Tibial nerve (tissue), 4 donors: Measurements from ENCODE around the gene ZNF616. TPM values are rescaled to one million over a fixed set of nuclear protein-coding genes. Genes with fewer than 3 reads are reported as not detected.

Experiments used
- DNase-seq, 2 donors: peaks; one replicate each; pipeline ENCODE4 v3.0.0-alpha.2; 2019; ENCODE audit warnings: low spot score in 2 of 2
- H3K27ac ChIP-seq, 4 donors: fragments of 200-600 bp; sonication (generic) in 3 of 4; one replicate each; pipeline ENCODE4 v1.5.1; 2017 to 2019; ENCODE audit warnings: mild to moderate bottlenecking in 1 of 4
- H3K27me3 ChIP-seq, 2 donors: fragments of 200-600 bp; sonication (generic) in 1 of 2; one replicate each; pipeline versions ENCODE4 v1.5.1 to v1.6.0; 2017 to 2019
- H3K36me3 ChIP-seq, 3 donors: fragments of 200-600 bp; sonication (generic); one replicate each; pipeline ENCODE4 v1.5.1; 2018 to 2019
- H3K4me1 ChIP-seq, 4 donors: fragments of 200-600 bp; sonication (generic) in 3 of 4; one replicate each; pipeline ENCODE4 v1.5.1; 2017 to 2019
- H3K4me3 ChIP-seq, 4 donors: fragments of 200-600 bp; sonication (generic) in 3 of 4; one replicate each; pipeline ENCODE4 v1.5.1; 2017 to 2019; ENCODE audit warnings: mild to moderate bottlenecking in 1 of 4, moderate library complexity in 1 of 4
- H3K9me3 ChIP-seq, 4 donors: fragments of 200-600 bp; sonication (generic) in 3 of 4; one replicate each; pipeline ENCODE4 v1.5.1; 2017 to 2019
- EP300 ChIP-seq, 2 donors: sonication (generic); formaldehyde crosslinking; IDR thresholded peaks; one replicate each; pipeline ENCODE4 v1.6.1; 2017; ENCODE audit warnings: antibody characterized with exemption in 2 of 2, mild to moderate bottlenecking in 1 of 2
- POLR2A ChIP-seq, 2 donors: fragments of 450-650 bp; IDR thresholded peaks; one replicate each; pipeline ENCODE4 v1.6.1; 2017; ENCODE audit warnings: antibody characterized with exemption in 2 of 2, mild to moderate bottlenecking in 2 of 2, moderate library complexity in 2 of 2
- WGBS, 2 donors: methylation state at CpG; one replicate each; pipeline ENCODE4 v1.1.5; 2018; 5-methylcytosine and 5-hydroxymethylcytosine counted together
- total RNA-seq, 4 donors: library from RNA; depleted of rRNA; stranded (reverse); fragments of >200 nt; gene quantifications; one replicate each; pipeline ENCODE4 v1.1.0, GENCODE V29; 2016
- TF ChIP-seq, protein P1 (sequence below), 5 experiments: fragments of 200-600 bp in 3 of 5; fragments of 450-650 bp in 2 of 5; sonication (generic) in 3 of 5; IDR thresholded peaks; one replicate each; pipeline ENCODE4 v1.5.1; 2016 to 2019; ENCODE audit warnings: antibody characterized with exemption in 5 of 5, mild to moderate bottlenecking in 3 of 5, moderate library complexity in 2 of 5

The ZNF616 gene
- total RNA-seq, 4 donors from 2014 or later, result 5.4 to 18.0 (median 8.7) TPM

DNA sequence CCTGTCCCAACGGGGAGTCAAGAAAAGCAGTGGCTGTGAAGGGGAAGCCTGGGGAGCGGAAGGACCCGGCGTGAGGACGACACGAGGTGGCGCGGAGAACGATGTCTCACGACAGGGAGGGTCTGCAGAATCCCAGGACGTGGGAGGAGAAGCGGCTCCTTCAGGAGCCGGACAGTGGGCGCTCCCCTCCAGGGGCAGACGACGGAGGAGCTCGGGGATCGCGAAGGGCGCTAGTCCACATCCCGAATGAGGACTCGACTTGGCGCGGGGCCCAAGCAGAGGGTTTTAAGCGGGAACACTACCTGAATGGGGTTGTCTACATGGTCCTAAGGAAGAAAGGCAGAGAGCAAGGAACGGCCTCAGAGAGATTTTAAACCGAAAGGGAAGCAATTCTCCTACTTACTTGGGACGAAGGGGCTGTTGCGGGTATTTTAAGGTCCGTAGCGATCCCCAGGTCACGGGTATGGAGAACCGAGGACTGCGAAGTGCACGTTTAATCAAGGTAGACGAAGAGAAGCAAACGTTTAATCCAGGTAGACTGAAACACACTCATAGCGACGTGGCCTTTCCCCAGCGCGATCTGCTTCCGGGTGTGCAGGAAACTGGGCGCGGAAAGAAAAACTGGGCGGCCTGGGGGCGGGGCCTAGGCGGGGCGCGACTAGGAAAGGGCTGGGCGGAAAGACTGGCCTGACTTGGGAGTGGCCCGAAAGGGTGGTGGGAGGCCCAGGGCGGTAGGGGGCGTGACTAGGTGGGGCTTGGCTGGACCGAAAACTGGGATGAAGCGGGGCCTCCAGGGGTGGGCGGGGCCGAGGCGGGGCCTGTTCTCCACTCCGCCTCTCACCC lies 44.3 kb downstream of the ZNF616 start, which contains the start of gene ZNF841:
ZNF841 (minus strand) TSS at position 594 of the 843 bp plus-strand sequence. CDS start 10,964 bp downstream, outside the sequence.
- Histone ChIP-seq H3K36me3 (peaks cover 0 to 35% (median 0%) of the 10 kb centered on the region in 3 donors), H3K27ac (peak within 1 kb of the TSS; percentile 39 to 83 (median 75)), H3K4me1 (peaks cover 0 to 36% (median 9%) of the 10 kb centered on the region in 4 donors), H3K27me3 (no peaks in the 10 kb centered on the region), H3K9me3 (peaks cover 0 to 57% (median 3%) of the 10 kb centered on the region in 4 donors), H3K4me3 (peak within 1 kb of the TSS; percentile 64 to 83 (median 77))
- TF ChIP-seq POLR2A (IDR thresholded peaks at IDR 0.05) (peak in 1 of 2 donors; percentile 53), EP300 (IDR thresholded peaks at IDR 0.05) (peak in 1 of 2 donors; percentile 69)
- TF ChIP-seq, protein P1, sequence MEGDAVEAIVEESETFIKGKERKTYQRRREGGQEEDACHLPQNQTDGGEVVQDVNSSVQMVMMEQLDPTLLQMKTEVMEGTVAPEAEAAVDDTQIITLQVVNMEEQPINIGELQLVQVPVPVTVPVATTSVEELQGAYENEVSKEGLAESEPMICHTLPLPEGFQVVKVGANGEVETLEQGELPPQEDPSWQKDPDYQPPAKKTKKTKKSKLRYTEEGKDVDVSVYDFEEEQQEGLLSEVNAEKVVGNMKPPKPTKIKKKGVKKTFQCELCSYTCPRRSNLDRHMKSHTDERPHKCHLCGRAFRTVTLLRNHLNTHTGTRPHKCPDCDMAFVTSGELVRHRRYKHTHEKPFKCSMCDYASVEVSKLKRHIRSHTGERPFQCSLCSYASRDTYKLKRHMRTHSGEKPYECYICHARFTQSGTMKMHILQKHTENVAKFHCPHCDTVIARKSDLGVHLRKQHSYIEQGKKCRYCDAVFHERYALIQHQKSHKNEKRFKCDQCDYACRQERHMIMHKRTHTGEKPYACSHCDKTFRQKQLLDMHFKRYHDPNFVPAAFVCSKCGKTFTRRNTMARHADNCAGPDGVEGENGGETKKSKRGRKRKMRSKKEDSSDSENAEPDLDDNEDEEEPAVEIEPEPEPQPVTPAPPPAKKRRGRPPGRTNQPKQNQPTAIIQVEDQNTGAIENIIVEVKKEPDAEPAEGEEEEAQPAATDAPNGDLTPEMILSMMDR (IDR thresholded peaks at IDR 0.05), result peak in 1 of 5 experiments; percentile 5
- 1% methylated on average over 55 to 59 of the region's 59 CpGs for WGBS, 2 donors
- DNase-seq, result peak; percentile 89 to 90

DNA sequence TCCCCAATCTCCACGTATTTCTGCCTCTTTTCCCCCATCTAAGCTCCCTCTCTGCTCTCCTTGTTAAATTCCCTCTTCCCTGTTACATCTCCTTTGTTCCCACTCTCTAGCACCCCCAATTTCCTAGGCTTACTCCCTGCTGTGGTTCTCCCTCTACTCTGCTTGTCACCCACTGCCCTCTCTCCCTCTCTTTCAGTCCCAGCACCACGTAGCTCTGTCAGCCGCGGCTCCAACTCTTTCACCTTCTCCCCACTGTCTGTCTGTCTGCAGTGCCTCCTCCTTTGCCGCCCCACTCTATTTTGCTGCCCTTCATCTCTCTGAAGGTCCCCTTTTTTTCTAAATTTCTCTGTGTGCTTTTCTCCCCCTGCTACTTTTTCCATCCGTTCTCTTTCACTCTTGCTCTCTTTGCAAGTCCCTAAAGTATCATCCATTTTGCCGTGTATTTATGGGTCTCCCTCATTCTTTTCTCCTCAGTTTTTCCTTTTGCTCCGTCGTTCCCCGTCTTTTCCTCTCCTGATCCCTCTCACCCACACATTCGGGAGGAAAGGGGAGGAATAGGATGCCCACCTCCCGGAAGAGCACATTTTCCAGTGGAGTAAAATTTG lies 45.1 kb downstream of the ZNF616 start:
- H3K4me1 ChIP-seq, result peaks cover 0 to 36% (median 9%) of the 10 kb centered on the region in 4 donors
- TF ChIP-seq, protein P1 (IDR thresholded peaks at IDR 0.05), result no peak
- TF ChIP-seq EP300 (IDR thresholded peaks at IDR 0.05) (no peak), POLR2A (IDR thresholded peaks at IDR 0.05) (no peak)
- peaks cover 0 to 43% (median 2%) of the 10 kb centered on the region in 3 donors for H3K36me3 ChIP-seq
- 5 to 6% methylated on average over 12 of the region's 12 CpGs for WGBS, 2 donors
- H3K27me3 ChIP-seq, result no peaks in the 10 kb centered on the region
- peak overlapping the region; percentile 64 to 83 (median 77) for H3K4me3 ChIP-seq
- peak overlapping the region in 2 of 4 donors; percentile 79 to 83 for H3K27ac ChIP-seq
- DNase-seq, result no peak
- H3K9me3 ChIP-seq, result peaks cover 0 to 59% (median 3%) of the 10 kb centered on the region in 4 donors

GRCh38 chr19:52086481-52086880 lies 53.3 kb downstream of the ZNF616 start:
- no peak for DNase-seq
- H3K27me3 ChIP-seq, result no peaks in the 10 kb centered on the region
- TF ChIP-seq EP300 (IDR thresholded peaks at IDR 0.05) (no peak), POLR2A (IDR thresholded peaks at IDR 0.05) (no peak)
- TF ChIP-seq, protein P1 (IDR thresholded peaks at IDR 0.05), result no peak
- H3K4me3 ChIP-seq, result no peak overlapping the region
- peaks cover 8 to 100% (median 34%) of the 10 kb centered on the region in 3 donors for H3K36me3 ChIP-seq
- peaks cover 0 to 3% (median 0%) of the 10 kb centered on the region in 4 donors for H3K4me1 ChIP-seq
- no peak overlapping the region for H3K27ac ChIP-seq
- peaks cover 0 to 72% (median 9%) of the 10 kb centered on the region in 4 donors for H3K9me3 ChIP-seq

DNA sequence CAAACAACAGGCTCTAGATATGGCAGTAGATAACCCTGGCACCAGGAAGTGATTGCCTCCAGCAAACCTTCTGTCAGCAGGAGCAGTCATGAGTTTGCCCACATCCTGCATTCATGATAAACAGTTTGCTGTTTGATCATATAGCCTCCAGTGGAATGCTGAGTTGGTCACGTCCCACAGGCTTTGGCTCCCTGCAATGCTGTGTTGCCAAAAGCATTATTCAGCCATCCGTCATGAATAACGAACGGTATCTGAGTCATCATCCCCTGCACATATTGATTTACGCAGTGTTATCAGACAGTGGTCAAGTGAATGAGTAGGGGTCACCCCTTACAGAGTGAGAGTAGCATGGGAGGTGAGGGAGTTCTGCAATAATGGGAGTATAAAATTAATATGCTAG lies 69.2 kb downstream of the ZNF616 start:
- H3K36me3 ChIP-seq, result peaks cover 6 to 100% (median 75%) of the 10 kb centered on the region in 3 donors
- H3K9me3 ChIP-seq, result peaks cover 9 to 100% (median 62%) of the 10 kb centered on the region in 4 donors
- no peaks in the 10 kb centered on the region for H3K4me1 ChIP-seq
- H3K27ac ChIP-seq, result no peak overlapping the region
- H3K27me3 ChIP-seq, result no peaks in the 10 kb centered on the region
- H3K4me3 ChIP-seq, result no peak overlapping the region
- no peak for DNase-seq
- WGBS, 2 donors, result 95 to 98% methylated on average over 5 of the region's 5 CpGs
- TF ChIP-seq, protein P1 (IDR thresholded peaks at IDR 0.05), result no peak
- no peak for TF ChIP-seq POLR2A (IDR thresholded peaks at IDR 0.05)
- no peak for TF ChIP-seq EP300 (IDR thresholded peaks at IDR 0.05)
